Mesothelial cell of epicardium (in vitro differentiated cells): ENCODE data around the gene SPRR4. TPM values are rescaled to one million over a fixed set of nuclear protein-coding genes. Genes with fewer than 3 reads are reported as not detected.

Source experiments
- DNase-seq, 2 experiments: peaks; one replicate each; pipeline ENCODE4 v3.0.0; 2021; ENCODE audit warnings: low spot score in 2 of 2; ENCODE audit not compliant: unreplicated experiment in 2 of 2
- H3K27ac Mint-ChIP-seq: 2 replicates; pipeline ENCODE4 v1.8.0; 2021; ENCODE audit warnings: mixed read lengths
- H3K27me3 Mint-ChIP-seq: 2 replicates; pipeline ENCODE4 v1.8.0; 2021; ENCODE audit warnings: low read depth, mixed read lengths
- H3K36me3 Mint-ChIP-seq: 2 replicates; pipeline ENCODE4 v1.8.0; 2021; ENCODE audit warnings: mixed read lengths
- H3K4me1 Mint-ChIP-seq: 2 replicates; pipeline ENCODE4 v1.8.0; 2021; ENCODE audit warnings: mixed read lengths
- H3K4me3 Mint-ChIP-seq: 2 replicates; pipeline ENCODE4 v1.8.0; 2021; ENCODE audit warnings: mild to moderate bottlenecking, moderate library complexity, mixed read lengths
- H3K9me3 Mint-ChIP-seq: 2 replicates; pipeline ENCODE4 v1.8.0; 2021; ENCODE audit warnings: mixed read lengths
- total RNA-seq: library from RNA; stranded (reverse); gene quantifications from 3 replicates; pipeline ENCODE4 v1.2.1, GENCODE V29; 2021
- TF ChIP-seq, protein P1 (sequence below): fragments of 200-600 bp; sonication (generic); IDR thresholded peaks from one replicate; pipeline ENCODE4 v1.5.0; 2021; ENCODE audit warnings: antibody characterized with exemption; ENCODE audit not compliant: unreplicated experiment

The SPRR4 gene
- total RNA-seq, 1 donor from 2014 or later: not detected

DNA sequence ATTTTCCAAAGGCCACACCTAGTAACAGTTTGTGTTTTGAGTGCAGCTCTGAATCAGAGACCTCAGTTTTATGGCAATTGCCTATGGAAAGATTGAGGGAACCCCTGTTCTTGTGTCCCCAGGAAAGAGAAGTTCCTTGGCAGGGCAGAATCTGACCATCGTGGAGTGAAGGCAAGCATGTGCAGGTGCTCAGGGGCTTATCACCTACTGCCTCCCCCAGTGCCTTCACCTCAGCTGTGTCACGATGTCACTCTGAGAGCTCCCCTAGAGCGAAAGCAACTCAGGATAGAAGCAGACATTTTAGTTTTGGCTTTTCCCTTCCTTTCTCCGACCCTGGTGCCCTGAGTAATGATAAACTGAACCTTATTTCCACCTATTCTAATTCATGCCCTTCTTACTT, 11.6 kb downstream of the SPRR4 start:
- no peaks in the 10 kb centered on the region for H3K9me3 Mint-ChIP-seq
- H3K4me1 Mint-ChIP-seq: no peaks in the 10 kb centered on the region
- TF ChIP-seq, protein P1, sequence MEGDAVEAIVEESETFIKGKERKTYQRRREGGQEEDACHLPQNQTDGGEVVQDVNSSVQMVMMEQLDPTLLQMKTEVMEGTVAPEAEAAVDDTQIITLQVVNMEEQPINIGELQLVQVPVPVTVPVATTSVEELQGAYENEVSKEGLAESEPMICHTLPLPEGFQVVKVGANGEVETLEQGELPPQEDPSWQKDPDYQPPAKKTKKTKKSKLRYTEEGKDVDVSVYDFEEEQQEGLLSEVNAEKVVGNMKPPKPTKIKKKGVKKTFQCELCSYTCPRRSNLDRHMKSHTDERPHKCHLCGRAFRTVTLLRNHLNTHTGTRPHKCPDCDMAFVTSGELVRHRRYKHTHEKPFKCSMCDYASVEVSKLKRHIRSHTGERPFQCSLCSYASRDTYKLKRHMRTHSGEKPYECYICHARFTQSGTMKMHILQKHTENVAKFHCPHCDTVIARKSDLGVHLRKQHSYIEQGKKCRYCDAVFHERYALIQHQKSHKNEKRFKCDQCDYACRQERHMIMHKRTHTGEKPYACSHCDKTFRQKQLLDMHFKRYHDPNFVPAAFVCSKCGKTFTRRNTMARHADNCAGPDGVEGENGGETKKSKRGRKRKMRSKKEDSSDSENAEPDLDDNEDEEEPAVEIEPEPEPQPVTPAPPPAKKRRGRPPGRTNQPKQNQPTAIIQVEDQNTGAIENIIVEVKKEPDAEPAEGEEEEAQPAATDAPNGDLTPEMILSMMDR: no peak
- no peak for DNase-seq
- H3K36me3 Mint-ChIP-seq: no peaks in the 10 kb centered on the region
- no peak overlapping the region for H3K4me3 Mint-ChIP-seq
- H3K27ac Mint-ChIP-seq: no peak overlapping the region
- peaks cover 16% of the 10 kb centered on the region for H3K27me3 Mint-ChIP-seq

DNA sequence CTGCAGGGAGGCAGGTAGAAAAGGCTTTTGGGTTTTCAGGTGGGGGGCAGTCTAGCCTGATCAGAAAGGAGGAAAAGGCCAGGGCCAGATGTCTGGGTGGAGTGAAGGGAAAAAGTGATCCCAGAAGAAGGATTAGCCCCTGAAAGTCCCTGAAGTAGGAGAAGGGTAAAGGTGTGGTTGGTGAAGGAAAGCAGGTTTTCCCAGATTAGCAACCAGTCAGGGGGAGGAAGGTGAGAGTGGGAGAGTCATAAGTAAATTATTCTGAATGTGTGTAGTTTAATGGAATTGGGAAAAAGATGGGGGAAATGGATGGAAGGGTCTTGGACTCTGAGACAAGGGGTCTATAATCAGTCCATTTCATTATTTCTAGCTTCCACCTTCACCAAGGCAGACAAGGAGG, 12.8 kb downstream of the SPRR4 start:
- DNase-seq: no peak
- Mint-ChIP-seq H3K4me3 (no peak overlapping the region), H3K4me1 (no peaks in the 10 kb centered on the region), H3K36me3 (no peaks in the 10 kb centered on the region), H3K9me3 (peaks cover 12% of the 10 kb centered on the region), H3K27me3 (peaks cover 19% of the 10 kb centered on the region), H3K27ac (no peak overlapping the region)
- TF ChIP-seq, protein P1: no peak

DNA sequence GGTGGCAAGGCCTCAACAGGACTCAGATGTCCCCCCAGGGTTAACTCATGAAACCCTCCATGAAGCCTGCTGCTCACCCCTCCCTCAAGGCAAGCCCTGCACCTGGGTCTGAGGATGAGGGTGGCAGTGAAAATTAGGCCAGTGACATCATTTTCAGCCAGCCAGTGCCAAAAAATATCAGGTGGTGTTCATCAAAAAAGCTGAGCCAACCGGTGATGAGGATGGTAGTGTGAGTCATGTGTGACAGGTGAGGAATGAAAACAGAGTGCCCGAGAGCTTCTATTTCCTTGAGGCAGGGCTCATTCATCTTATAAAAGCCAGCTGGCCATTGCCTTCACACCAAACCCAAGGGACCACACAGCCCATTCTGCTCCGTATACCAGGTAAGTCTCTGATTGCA, 13.3 kb downstream of the SPRR4 start, which contains the start of gene SPRR1A:
TSS of gene SPRR1A (plus strand) at position 339 of the 400 bp plus-strand sequence. CDS start 1,150 bp downstream, outside the sequence.
- Mint-ChIP-seq H3K4me1 (no peaks in the 10 kb centered on the region), H3K4me3 (no peak within 1 kb of the TSS), H3K27ac (no peak within 1 kb of the TSS), H3K9me3 (peaks cover 12% of the 10 kb centered on the region), H3K27me3 (peaks cover 21% of the 10 kb centered on the region), H3K36me3 (no peaks in the 10 kb centered on the region)
- DNase-seq: no peak
- TF ChIP-seq, protein P1: no peak

DNA sequence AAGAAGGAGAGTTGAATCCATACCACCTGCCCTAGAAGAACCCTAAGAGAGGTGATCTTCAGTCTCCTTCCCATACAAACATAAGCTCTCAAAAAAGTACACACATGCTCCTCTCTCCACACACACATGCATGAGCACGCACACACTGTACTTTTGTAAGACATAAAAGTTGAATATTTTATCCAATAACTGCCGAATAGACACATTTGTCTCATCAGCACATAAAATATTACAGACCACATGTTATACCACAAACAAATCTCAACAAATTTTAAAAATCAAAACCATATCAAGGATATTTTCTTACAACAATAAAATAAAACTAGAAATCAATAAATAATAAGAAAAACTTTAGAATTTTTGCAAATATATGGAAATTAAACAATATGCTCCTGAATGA, 16.1 kb downstream of the SPRR4 start:
- Mint-ChIP-seq H3K4me1 (no peaks in the 10 kb centered on the region), H3K9me3 (peaks cover 12% of the 10 kb centered on the region), H3K27ac (no peak overlapping the region), H3K4me3 (no peak overlapping the region), H3K36me3 (no peaks in the 10 kb centered on the region), H3K27me3 (peaks cover 24% of the 10 kb centered on the region)
- no peak for DNase-seq
- TF ChIP-seq, protein P1: no peak

- H3K4me3 Mint-ChIP-seq: no peak overlapping the region
- DNase-seq: no peak
- H3K9me3 Mint-ChIP-seq: peaks cover 9% of the 10 kb centered on the region
- H3K36me3 Mint-ChIP-seq: no peaks in the 10 kb centered on the region
- no peak overlapping the region for H3K27ac Mint-ChIP-seq
- H3K4me1 Mint-ChIP-seq: no peaks in the 10 kb centered on the region
- peaks cover 8% of the 10 kb centered on the region for H3K27me3 Mint-ChIP-seq
- TF ChIP-seq, protein P1: no peak
Measured at GRCh38 chr1:152993186-152993585, 22.7 kb downstream of the SPRR4 start.

DNA sequence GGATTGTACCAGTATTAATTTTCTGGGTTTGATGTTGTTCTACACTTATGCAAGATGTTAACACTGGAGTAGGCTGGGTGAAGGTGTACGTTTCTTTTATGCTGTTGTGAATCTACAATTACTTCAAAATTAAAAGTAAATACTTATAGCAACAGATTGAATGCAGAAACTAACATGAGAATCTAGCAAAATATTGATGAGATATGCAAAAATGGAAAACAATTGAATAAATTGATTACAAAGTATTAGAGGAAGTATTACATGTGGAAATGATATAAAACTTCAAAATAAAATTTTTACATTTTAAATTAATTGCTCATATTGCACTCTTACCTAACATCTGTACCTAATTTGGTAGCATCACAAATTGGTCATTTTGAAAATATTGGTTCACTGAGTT, 25.4 kb downstream of the SPRR4 start:
- H3K4me3 Mint-ChIP-seq: no peak overlapping the region
- TF ChIP-seq, protein P1: no peak
- no peaks in the 10 kb centered on the region for H3K27me3 Mint-ChIP-seq
- no peak for DNase-seq
- no peak overlapping the region for H3K27ac Mint-ChIP-seq
- H3K4me1 Mint-ChIP-seq: no peaks in the 10 kb centered on the region
- H3K9me3 Mint-ChIP-seq: peaks cover 8% of the 10 kb centered on the region
- H3K36me3 Mint-ChIP-seq: no peaks in the 10 kb centered on the region
